HG02943 (cell line): ENCODE measurements around the gene BORA.
"Not testable (repeated sequence)": the region's sequence is repeated elsewhere in the genome, so short reads cannot be mapped to it uniquely, and the experiment has no call there.

Experiments used
- ATAC-seq: cut with Tn5 transposase; IDR thresholded peaks from one replicate; pipeline ENCODE4 v1.9.1; 2021; ENCODE audit warnings: mild to moderate bottlenecking, low read depth, moderate library complexity; ENCODE audit not compliant: unreplicated experiment

Gene BORA

GRCh38 chr13:72757792-72758535 lies 30.2 kb downstream of the BORA start:
- no peak for ATAC-seq

DNA sequence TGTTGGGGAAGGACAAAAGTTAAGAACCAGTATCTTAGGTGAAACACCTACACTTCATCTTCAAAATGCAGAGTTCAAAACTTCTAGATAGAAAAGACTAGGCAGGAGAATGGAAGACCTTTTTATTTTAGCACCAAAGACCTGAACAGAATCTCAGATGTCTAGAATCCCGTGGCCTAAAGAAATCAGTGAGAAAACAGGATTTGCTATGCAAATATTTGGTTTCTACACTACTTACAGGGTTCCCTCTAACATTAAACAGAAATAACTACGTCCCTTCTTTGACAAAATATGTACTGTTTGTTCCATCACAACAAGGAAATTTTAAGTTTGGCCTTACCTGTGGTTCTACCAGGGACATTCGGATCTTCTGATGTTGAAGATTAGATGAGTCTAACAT lies 32.5 kb downstream of the BORA start:
- ATAC-seq, result no peak

GRCh38 chr13:72763411-72763810 lies 35.7 kb downstream of the BORA start:
- ATAC-seq, result no peak

GRCh38 chr13:72774019-72774418 lies 46.3 kb downstream of the BORA start:
- no peak for ATAC-seq

DNA sequence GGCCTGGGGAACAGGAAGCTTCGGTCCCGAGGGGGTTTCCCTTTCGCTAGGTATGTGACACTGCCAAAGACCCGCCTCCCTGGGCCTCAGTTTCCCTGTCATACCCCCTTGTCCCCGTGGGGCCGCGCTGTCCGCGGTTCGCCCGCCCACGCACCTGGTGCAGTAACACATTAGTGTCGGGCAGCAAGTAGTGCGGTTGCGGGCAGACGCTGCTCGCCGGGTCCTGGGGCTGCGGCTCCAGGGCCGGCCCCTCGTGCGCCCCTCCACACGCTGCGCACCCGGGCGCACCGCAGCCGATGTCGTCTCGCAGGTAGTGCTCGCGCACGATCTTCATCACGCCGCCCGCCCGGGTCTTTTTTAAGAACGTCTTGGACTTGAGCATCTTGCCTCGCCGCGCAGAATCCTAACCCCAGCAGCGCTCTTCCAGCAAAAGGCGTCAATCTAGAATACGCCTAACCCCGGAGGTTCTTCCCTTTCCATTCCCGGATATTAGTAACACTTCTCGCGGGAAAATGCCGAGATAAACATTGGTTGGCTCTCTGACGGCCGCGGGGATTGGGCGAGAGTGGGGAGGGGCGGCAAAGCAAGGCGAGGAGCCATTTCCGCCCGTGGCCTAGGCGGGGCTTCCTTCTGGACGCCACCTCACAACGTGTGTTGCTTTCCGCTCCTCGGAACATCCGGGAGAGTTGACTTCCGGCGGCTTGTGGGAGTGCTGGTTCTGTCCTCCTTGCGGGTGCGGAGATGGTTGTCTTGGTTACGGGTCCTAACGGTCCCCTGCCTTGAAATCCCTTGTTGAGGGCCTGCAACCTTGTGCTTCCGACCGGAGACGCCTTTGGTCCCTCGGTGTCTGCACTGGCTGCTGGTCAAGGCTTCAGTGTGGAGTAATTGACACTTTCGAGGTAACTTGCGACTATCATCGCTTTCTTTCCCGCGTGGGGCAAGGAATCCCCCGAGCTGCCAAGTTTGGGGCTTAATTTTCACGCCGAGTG lies 54.0 kb downstream of the BORA start, which contains the start of the genes DIS3 and PIBF1:
Gene DIS3 (minus strand): TSS at position 450 of the 989 bp plus-strand sequence. CDS start 68 bp downstream, at position 382.
Gene PIBF1 (plus strand): TSS at position 683 of the 989 bp plus-strand sequence. CDS start 1,337 bp downstream, outside the sequence.
- ATAC-seq, result peak; percentile 98

- ATAC-seq, result no peak
These were observed 55.0 kb downstream of the BORA start for GRCh38 chr13:72782717-72783116.

DNA sequence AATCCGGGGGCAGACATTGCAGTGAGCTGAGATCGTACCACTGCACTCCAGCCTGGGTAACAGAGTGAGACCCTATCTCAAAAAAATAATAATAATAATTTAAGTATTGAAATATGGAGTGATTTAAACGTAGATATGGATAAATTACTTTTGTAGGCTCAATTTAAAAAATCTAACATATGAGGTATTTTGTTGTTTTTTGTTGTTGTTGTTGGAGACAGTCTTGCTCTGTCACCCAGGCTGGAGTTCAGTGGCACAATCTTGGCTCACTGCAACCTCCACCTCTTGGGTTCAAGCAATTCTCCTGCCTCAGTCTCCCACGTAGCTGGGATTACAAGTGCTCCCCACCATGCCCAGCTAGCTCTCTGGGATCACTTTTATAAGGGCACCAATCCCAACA lies 57.0 kb downstream of the BORA start:
- not testable (repeated sequence) for ATAC-seq

- no peak for ATAC-seq
These were observed 61.1 kb downstream of the BORA start for GRCh38 chr13:72788831-72789230.

GRCh38 chr13:72792640-72793039 lies 64.9 kb downstream of the BORA start:
- ATAC-seq, result no peak

- no peak for ATAC-seq
These were observed 71.1 kb downstream of the BORA start for GRCh38 chr13:72798817-72799216.

DNA sequence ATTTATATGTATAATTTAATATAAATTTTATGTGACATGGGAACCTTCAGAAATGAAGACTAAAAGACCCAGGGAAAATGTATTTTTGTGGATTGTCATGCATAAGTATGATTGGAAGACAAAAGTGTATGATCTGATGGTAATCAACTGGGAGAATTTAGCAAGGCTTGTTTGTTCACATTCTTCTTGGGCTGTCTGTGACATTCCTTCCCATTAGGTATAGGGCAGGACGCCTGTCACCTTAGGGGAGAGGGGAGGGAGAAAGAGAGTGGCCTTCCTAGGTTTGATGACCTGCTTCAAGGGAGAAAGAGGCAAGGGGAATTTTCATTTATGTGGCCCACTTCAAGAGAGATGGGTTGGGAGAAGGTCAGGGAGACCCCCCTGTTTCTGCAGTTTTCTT lies 76.6 kb downstream of the BORA start:
- no peak for ATAC-seq
